RWPE2 (cell line): Measurements from ENCODE around the gene PRKCI.

Experiments used
- ATAC-seq: fragments of 200-7000 bp; cut with Tn5 transposase; 3 replicates; pipeline ENCODE4 v1.9.1; 2021; ENCODE audit warnings: low read depth
- DNase-seq: peaks from one replicate; pipeline ENCODE4 v3.0.0-alpha.2; 2020; ENCODE audit warnings: low spot score
- H3K27ac ChIP-seq: fragments of 450-650 bp; 2 replicates; pipeline ENCODE4 v1.5.1; 2017; ENCODE audit warnings: mild to moderate bottlenecking; ENCODE audit not compliant: poor library complexity, severe bottlenecking
- H3K27me3 ChIP-seq: fragments of 250-450 bp; sonication (Bioruptor Pico); 2 replicates; pipeline ENCODE4 v1.5.1; 2021; ENCODE audit warnings: mild to moderate bottlenecking, moderate library complexity; ENCODE audit not compliant: insufficient read depth, poor library complexity, severe bottlenecking
- H3K36me3 ChIP-seq: fragments of 250-450 bp; sonication (Bioruptor Pico); 2 replicates; pipeline ENCODE4 v1.5.1; 2020; ENCODE audit warnings: low read depth, mild to moderate bottlenecking, moderate library complexity
- H3K4me1 ChIP-seq: fragments of 250-450 bp; sonication (Bioruptor Pico); 2 replicates; pipeline ENCODE4 v1.5.1; 2021; ENCODE audit warnings: mild to moderate bottlenecking, moderate library complexity; ENCODE audit not compliant: insufficient read depth, poor library complexity, severe bottlenecking
- H3K4me3 ChIP-seq: fragments of 250-450 bp; sonication (Bioruptor Pico); 2 replicates; pipeline ENCODE4 v1.5.1; 2021; ENCODE audit warnings: mild to moderate bottlenecking, moderate library complexity; ENCODE audit not compliant: severe bottlenecking
- H3K9me3 ChIP-seq: fragments of 250-450 bp; sonication (Bioruptor Pico); 2 replicates; pipeline ENCODE4 v1.5.1; 2021; ENCODE audit warnings: mild to moderate bottlenecking, moderate library complexity; ENCODE audit not compliant: severe bottlenecking
- CTCF ChIP-seq: fragments of 450-650 bp; IDR thresholded peaks from one replicate; pipeline ENCODE4 v1.5.1; 2017; ENCODE audit warnings: mild to moderate bottlenecking, moderate library complexity; ENCODE audit not compliant: poor library complexity, severe bottlenecking

Gene PRKCI

GRCh38 chr3:170240142-170240541 lies 17.9 kb downstream of the PRKCI start:
- Histone ChIP-seq H3K36me3 (peaks cover 54% of the 10 kb centered on the region), H3K9me3 (no peaks in the 10 kb centered on the region), H3K4me3 (no peak overlapping the region), H3K4me1 (peaks cover 10% of the 10 kb centered on the region), H3K27ac (no peak overlapping the region), H3K27me3 (no peaks in the 10 kb centered on the region)
- ATAC-seq = no peak
- no peak for TF ChIP-seq CTCF
- no peak for DNase-seq

DNA sequence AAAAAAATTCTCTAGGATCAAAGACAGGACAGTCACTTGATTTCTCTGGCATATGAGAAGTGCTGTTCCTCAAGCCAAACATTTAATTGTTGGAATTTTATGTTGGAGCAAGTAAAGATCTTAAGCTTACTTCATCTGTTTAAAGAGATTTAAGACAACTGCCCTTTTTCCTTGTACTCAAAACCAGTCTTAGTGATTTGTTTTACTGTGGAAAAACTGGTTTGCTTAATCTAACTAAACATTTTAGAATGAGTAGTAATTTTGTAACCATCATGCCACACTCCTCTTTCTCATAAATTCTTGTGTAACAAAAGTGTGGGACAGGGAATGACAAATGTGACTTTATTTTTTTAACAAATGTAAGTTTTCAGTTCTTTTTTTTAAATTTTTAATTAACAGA lies 18.4 kb downstream of the PRKCI start:
- Histone ChIP-seq H3K4me1 (peaks cover 10% of the 10 kb centered on the region), H3K36me3 (peaks cover 49% of the 10 kb centered on the region), H3K4me3 (no peak overlapping the region), H3K9me3 (no peaks in the 10 kb centered on the region), H3K27ac (no peak overlapping the region), H3K27me3 (no peaks in the 10 kb centered on the region)
- ATAC-seq (no peak), DNase-seq (no peak)
- no peak for TF ChIP-seq CTCF

GRCh38 chr3:170244576-170244975 lies 22.4 kb downstream of the PRKCI start:
- H3K9me3 ChIP-seq = no peaks in the 10 kb centered on the region

GRCh38 chr3:170247875-170248274 lies 25.7 kb downstream of the PRKCI start:
- Histone ChIP-seq H3K4me1 (peaks cover 12% of the 10 kb centered on the region), H3K9me3 (no peaks in the 10 kb centered on the region), H3K4me3 (no peak overlapping the region), H3K27me3 (no peaks in the 10 kb centered on the region), H3K36me3 (peaks cover 13% of the 10 kb centered on the region), H3K27ac (no peak overlapping the region)
- no peak for ATAC-seq
- TF ChIP-seq CTCF = no peak
- DNase-seq = no peak

More at GRCh38 chr3:170244576-170244975, 22.4 kb downstream of the PRKCI start:
- no peak for TF ChIP-seq CTCF
- H3K36me3 ChIP-seq = peaks cover 28% of the 10 kb centered on the region
- H3K4me1 ChIP-seq = peaks cover 10% of the 10 kb centered on the region
- no peaks in the 10 kb centered on the region for H3K27me3 ChIP-seq
- no peak overlapping the region for H3K4me3 ChIP-seq
- peak; percentile 83 for ATAC-seq
- DNase-seq = no peak
- H3K27ac ChIP-seq = peak overlapping the region; percentile 1

GRCh38 chr3:170256597-170256996 lies 34.4 kb downstream of the PRKCI start:
- Histone ChIP-seq H3K27me3 (no peaks in the 10 kb centered on the region), H3K4me3 (no peak overlapping the region), H3K27ac (no peak overlapping the region), H3K4me1 (peaks cover 23% of the 10 kb centered on the region), H3K36me3 (peaks cover 25% of the 10 kb centered on the region), H3K9me3 (no peaks in the 10 kb centered on the region)
- no peak for ATAC-seq
- DNase-seq = no peak
- TF ChIP-seq CTCF = no peak
